Measurements from ENCODE around the gene ARFGAP1. TPM values are rescaled to one million over a fixed set of nuclear protein-coding genes. Genes with fewer than 3 reads are reported as not detected.

The ARFGAP1 gene
- total and polyA plus RNA-seq, 10 of the 15 experiments (the other 5 are each of a cell fraction or from before 2014, with no cell fraction given) = 0.45 to 79.9 (median 30.8) TPM

DNA sequence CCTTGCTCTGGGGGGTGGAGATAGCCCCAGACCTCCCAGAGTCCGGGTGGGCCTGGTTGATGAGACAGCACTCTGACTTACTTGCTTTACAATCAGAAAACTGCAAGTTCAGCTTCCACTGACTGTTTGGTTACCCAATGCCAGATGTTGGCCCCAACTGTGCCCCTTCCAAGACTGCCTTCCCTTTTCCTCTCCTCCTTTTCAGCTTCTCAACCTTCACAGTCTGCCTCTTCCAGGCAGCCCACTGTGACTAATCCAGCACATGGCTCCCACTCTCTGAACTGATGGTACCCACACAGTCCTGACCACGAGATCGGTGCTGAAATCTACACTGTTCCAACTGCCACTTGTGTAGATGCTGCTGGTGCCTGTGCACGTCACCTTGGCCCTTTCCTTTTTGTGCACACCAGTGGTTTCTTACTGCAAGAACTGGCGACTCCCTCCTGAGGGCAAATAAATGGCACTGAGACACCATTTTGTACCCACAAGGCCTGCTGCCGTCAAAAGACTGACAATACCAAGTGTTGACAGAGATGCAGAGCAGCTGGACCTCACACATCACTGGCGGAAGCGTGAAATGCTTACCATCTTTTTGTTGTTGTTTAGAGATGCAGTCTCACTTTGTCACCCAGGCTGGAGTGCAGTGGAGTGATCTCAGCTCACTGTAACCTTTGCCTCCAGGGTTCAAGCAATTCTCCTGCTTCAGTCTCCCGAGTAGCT lies 1.8 kb upstream of the ARFGAP1 start:
- Histone ChIP-seq H3K4me3 (no peak overlapping the region), H3K9me3 (replicated peaks; ENCODE audit: control insufficient read depth, insufficient read depth, low read length) (no peaks in the 10 kb centered on the region), H3K36me3 (ENCODE audit: control insufficient read depth in 2 of 2, insufficient read depth in 2 of 2, low read length in 1 of 2) (no peaks in the 10 kb centered on the region; a peak in 1 of 4 replicates), H4K20me1 (ENCODE audit: control insufficient read depth, insufficient read depth) (no peaks in the 10 kb centered on the region), H3K27ac (ENCODE audit: control insufficient read depth, insufficient read depth) (no peak overlapping the region), H3K79me2 (ENCODE audit: control insufficient read depth, insufficient read depth, low read length) (peaks cover 26% of the 10 kb centered on the region), H2AFZ (ENCODE audit: control insufficient read depth, low read depth, low read length) (no peak overlapping the region), H3K9ac (ENCODE audit: control insufficient read depth, insufficient read depth, low read length) (no peak overlapping the region), H3K4me1 (ENCODE audit: control insufficient read depth, insufficient read depth, low read length) (peaks cover 3% of the 10 kb centered on the region), H3K27me3 (replicated peaks in 1 of 2; ENCODE audit: control insufficient read depth in 2 of 2, insufficient read depth in 2 of 2, low read length in 1 of 2) (no peaks in the 10 kb centered on the region), H3K4me2 (ENCODE audit: control insufficient read depth, insufficient read depth) (no peak overlapping the region)
- ChIA-PET CTCF (no interaction called here), RAD21 (ENCODE audit: unreplicated experiment) (no interaction called here), SMC1A (ENCODE audit: uncharacterized antibody, unreplicated experiment) (no interaction called here), POLR2A (no interaction called here)
- DNase-seq (ENCODE audit: low read depth, low spot score) = no peak
- in situ Hi-C loops (cut with MboI) = no loop called here
- no peak for TF ChIP-seq STAT1 (conservative IDR thresholded peaks at IDR 0.05)
- TF ChIP-seq NRF1 (conservative IDR thresholded peaks at IDR 0.05; ENCODE audit: low read depth, low read length) = no peak
- TF ChIP-seq GATAD2B (conservative IDR thresholded peaks at IDR 0.05; ENCODE audit: low read depth) = no peak
- no peak for TF ChIP-seq BRCA1 (IDR thresholded peaks at IDR 0.05; ENCODE audit: low read depth, low read length)
- TF ChIP-seq USF2 (IDR thresholded peaks at IDR 0.05; ENCODE audit: borderline replicate concordance, low read depth, low read length) = no peak
- intact Hi-C loops (cut with micrococcal nuclease; ENCODE audit: unreplicated experiment) = loop anchor here (5.0 kb wide), 1 partner anchor 48 kb away; no protein-coding TSS in a partner anchor
- 46% methylated on average over 9 of the region's 9 CpGs for WGBS (ENCODE audit: insufficient coverage, insufficient replicate concordance, low lambda C conversion rate, missing lambda C conversion rate)
- no peak for ATAC-seq
- FAIRE-seq = no peak
- BruUV-seq (replicated peaks) = no TSS peak

Measured in GM12878 (cell line).